Posterior vena cava (tissue), 2 donors: ENCODE data around the gene ITGB8. TPM values are rescaled to one million over a fixed set of nuclear protein-coding genes. Genes with fewer than 3 reads are reported as not detected.

Source experiments
- DNase-seq: peaks from one replicate; pipeline ENCODE4 v3.0.0-alpha.2; 2020; ENCODE audit warnings: low spot score
- intact Hi-C, 2 donors: fragments of 100-400 bp; cut with DNase I; formaldehyde crosslinking; loops; one replicate each; pipeline versions ENCODE4 v1.14.1 to v1.14.2; 2022 to 2023
- total RNA-seq, 2 donors: library from RNA; stranded (reverse); fragmentation: NEBNext Ultra II Directional; extraction: Animal tissue kit (Norgen Biotek cat#: 25700); gene quantifications; one replicate each; pipeline ENCODE4 v1.2.1, GENCODE V29; 2021
- donor health status: DM: yes; HTN: yes; CAD: no.
- donor health status: DM: yes; HTN: yes; CAD: no.

ITGB8 gene
- total RNA-seq, 2 donors from 2014 or later, result 12.8 to 13.6 TPM

DNA sequence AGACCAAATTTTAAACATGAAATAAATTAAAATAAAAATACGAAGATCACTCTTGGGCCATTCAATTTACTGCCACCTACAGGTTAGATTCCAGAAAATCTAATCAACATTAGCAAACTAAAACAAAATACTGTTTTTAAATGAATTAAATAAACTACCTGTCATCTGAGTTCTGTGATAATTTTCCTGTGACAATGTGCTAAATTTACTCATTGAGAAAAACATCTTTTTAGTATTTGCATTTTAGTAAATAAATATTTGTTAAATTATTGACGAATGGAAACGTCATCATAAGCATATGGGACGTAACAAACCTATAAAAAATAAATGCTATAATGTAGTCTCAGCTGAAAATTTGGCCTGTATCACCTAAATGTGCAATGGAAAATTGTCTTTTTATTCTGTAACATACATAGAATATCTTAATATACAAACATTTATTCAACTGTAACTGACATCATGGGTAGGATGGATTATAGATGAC, 72.1 kb downstream of the ITGB8 start:
- intact Hi-C loops, result loop anchor here in 1 of 2 donors (10.0 kb wide), 1 partner anchor 48 kb away; no protein-coding TSS in a partner anchor

DNA sequence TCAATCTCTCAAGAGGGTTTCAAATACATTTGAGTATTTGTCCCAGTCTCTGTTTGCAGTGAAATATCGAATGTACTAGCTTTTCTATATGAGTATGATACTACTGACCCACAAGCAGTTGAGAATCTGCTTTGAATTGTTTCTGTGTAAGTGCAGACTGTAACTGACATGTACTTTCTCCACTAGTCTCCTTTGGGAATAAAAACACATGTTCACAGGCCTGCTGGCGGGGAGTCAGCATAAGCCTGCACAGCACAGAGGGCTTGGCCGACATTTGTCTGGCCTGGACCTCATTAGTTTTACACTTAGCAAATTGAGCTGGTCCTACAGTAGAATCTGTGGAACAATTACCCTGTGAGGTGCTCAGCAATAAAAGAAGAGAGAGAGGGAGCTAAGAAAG, 72.6 kb downstream of the ITGB8 start:
- intact Hi-C loops, result loop anchor here in 1 of 2 donors (10.0 kb wide), 1 partner anchor 49 kb away; no protein-coding TSS in a partner anchor

More for the DNA sequence above, 72.1 kb downstream of the ITGB8 start:
- no peak for DNase-seq

DNA sequence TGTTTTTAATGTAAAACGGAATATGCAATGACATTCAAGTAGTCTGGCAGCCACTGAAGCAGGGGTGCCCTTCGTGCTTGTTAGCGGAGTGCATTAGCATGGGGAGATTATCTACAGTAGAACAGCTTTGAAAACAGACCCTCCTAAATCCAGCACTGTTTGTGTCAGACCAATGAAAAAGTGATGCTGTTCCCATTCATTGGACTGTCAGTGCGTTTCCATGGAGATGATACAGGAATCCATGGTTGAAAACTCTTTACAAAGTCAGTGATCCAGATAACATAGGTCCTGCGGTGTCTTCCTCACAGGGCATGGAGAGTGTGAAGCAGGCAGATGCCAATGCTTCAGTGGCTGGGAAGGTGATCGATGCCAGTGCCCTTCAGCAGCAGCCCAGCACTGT, 73.6 kb downstream of the ITGB8 start:
- intact Hi-C loops, result loop anchor here in 1 of 2 donors (10.0 kb wide), 1 partner anchor 50 kb away; no protein-coding TSS in a partner anchor
- DNase-seq, result no peak

More for the DNA sequence above, 72.6 kb downstream of the ITGB8 start:
- DNase-seq, result peak; percentile 84

DNA sequence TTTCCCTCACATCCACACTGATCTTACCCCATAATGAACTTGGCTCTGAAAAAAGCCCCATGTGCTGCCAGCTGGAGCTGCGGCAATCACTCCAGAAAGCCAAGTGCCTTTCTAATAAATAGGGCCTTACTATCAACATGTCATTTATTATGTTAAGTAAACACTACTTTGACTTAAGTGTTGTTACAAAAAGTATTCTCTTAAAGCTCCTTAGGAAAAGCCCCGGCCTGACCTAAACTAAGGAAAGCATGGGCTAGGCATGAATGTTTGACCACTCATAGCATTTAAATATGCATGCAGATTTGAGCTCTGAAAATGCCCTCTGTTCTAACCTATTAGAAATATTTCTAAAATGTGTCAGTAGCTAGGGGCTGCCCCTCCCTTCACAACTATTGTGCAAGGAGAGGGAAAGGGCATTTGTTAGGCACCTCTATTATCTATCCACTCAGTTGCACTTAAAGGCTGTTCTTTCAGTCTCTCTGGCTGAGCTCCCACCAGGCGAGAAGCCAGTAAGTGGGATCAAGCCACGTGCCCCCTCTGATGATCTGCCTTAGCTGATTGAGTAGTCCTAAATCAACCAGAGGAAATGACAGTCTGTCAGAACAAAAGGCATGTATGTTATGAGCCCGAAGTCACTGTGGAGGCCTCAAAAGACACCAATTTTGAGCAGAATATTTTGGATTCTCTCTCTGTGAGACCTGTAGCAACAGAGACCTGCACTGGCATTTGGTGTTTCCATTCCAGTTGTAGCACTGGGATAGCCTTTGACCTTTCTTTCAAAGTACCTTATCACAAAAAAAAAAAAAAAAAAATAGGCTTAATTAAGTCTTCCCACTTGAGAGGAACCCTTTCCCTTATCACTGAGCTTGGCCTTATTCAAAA, 77.1 kb downstream of the ITGB8 start:
- DNase-seq, result no peak
- intact Hi-C loops, result loop anchor here in 1 of 2 donors (10.0 kb wide), 1 partner anchor 53 kb away; no protein-coding TSS in a partner anchor

DNA sequence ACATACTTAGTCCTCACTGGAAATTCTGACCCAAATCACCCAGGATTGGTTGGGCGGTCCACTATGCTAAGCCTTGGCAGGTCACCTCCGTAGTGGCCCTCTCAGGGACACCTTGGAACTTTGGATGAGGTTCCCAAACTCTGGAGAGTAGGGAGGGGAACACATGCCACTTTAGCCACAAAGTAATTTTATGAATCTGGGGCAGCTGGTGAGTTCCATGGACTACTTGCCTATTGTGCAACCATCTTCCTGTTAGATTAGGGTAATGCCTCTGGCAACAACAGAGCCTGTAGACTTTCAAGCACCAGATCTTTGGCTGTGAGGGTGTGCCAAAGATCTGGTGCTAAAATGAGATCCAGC, 77.7 kb downstream of the ITGB8 start:
- no peak for DNase-seq
- intact Hi-C loops, result loop anchor here in 1 of 2 donors (10.0 kb wide), 1 partner anchor 54 kb away; no protein-coding TSS in a partner anchor

DNA sequence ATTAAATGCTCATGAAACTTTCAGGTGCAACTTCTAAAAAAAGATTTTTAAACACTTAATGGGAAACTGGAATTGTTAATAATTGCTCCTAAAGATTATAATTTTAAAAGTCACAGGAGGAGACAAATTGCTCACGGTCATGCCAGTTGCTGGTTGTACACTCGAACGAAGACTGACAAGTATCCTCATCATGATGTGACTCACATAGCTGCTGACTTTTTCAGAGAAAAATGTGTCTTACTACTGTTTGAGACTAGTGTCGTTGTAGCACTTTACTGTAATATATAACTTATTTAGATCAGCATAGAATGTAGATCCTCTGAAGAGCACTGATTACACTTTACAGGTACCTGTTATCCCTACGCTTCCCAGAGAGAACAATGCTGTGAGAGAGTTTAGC, 79.3 kb downstream of the ITGB8 start:
- intact Hi-C loops, result loop anchor here in 1 of 2 donors (10.0 kb wide), 1 partner anchor 55 kb away; no protein-coding TSS in a partner anchor
- DNase-seq, result no peak

DNA sequence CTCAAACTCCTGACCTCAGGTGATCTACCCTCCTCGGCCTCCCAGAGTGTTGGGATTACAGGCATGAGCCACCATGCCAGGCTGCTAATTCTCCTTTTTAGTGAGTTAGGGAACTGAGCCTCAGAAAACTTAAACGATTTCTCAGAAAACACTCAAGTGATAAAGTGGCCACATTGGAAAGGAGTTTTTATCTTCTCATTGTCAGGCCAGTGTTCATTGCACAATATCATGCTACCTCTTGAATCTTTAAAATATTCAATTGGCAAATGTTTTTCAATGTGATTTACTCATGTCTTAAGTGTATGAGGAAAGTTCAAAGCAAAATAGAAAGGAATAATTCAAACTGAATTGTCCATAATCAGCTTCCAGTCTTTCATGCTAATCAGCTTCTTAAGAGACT, 80.7 kb downstream of the ITGB8 start:
- no peak for DNase-seq

DNA sequence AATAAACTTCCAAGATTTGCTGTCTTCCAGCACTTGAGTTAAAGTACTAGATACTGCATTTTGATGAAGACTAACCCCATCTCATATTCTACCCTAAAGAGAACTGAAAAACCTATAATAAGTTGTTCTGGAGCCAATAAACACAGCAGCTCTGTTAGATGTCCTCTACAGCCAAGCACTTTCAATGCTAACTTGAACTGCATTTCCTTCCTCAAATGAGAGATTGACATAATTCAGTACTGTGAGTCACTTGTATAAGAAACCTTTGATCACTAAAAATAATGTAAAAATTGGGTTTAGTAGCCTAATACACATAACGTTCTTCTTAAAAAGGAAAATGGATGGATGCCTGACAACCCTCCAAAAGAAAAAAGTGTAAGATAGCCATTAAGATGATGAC, 81.3 kb downstream of the ITGB8 start:
- DNase-seq, result no peak
- intact Hi-C loops, result no loop called here

More for the DNA sequence above, 80.7 kb downstream of the ITGB8 start:
- intact Hi-C loops, result no loop called here

DNA sequence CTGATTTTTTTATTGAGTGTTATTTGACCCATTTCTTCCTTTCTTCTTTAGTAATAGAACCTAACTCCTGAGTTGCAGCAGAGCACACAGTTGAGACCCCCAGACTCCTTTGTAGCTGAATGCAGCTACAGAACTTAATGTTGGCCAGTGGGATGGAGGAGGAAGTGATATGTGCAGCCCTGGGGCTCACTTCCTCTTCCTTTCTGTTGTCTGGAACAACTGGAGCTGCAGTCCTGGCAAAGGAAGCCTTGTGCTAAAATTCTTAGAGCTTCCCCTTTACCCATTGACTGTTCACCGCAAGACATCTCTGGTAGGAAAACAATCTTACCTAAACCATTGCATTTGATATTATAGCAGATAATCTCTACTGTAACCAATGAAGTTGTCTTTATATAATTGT, 86.6 kb downstream of the ITGB8 start:
- intact Hi-C loops, result no loop called here
- no peak for DNase-seq

DNA sequence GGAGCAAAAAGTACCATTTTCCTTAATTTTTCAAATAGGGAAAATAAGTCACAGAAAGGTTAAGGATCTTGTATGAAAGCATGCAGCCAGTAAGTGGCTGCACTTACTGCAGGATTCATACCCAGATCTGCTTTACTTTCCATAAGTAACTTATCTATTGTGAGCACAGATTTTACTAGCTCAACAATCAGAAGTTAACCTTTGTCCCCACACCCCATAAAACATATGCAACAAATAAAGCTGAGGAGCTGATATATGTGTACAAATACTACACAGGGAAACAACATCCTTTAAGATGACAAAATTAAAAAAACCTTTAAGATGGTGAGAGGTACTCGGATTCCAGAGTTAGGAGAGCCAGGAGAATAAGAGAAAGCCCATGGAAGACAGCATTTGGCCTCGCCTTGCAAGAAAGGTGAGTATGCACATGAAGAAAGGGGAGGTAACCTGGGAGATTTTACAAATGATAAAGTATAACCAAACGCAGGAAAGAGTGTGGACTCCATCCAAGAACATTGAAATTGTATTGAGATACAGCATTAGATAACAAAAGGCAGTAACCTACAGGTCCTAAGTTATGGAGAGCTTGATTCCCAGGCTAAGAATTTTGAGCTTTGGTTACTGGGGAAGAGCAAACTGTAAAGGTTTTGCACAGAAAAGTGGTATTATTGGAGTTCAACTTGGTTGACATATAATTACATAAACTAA, 87.1 kb downstream of the ITGB8 start:
- DNase-seq, result no peak
- intact Hi-C loops, result no loop called here

DNA sequence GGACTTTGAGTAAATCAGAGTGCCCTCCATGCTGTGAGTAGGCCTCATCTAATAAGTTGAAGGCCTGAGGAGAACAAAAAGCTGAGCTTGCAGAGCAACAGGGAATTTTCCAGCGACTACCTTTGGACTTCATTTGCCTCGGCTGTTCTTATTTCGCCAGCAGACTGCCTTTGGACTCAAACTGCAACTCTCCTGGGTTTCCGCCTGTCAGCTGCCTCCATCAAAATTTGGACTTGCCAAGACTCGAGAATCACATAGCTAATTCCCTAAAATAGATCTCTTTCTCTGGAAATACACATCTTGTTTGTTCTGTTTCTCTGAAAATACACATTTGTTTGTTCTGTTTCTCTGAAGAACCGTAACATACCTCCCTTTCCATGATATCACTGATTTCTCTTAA, 93.8 kb downstream of the ITGB8 start:
- intact Hi-C loops, result no loop called here
- DNase-seq, result no peak

DNA sequence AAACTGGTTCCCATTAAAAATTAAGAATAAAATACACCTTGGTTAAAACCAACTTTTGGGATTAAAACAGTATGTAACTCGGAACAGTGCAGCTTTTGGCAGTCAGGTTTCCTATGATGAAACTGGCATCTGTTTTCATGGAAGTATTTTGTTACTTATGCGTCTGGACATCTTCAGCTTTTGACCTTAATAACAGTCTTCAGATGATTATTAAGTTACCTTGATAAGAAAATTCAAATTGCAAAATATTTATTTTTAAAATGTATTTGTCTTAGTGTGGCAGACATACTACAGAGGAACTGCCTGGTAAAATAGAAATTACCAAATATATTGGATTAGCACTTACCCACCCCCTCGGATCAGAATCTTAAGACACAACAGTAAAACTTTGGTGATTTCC, 100.0 kb downstream of the ITGB8 start:
- intact Hi-C loops, result no loop called here

DNA sequence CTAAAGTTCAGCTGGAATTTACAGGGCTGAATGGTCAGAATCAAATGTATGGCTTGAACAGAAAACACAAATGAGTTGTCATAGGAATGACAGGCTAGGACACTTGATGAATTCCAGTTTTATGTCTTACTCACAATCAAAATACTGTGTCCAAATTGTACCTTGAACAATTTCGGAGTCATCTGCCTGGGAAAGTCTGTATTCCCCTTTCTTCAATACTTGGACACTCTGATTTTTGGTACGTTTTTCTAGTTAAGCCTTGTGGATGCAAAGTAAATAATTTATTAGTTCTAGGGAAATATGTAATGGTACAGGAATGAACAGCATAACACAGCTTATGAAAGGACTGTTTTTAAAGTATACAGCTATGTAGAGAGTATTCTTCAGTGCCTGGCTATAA, 100.4 kb downstream of the ITGB8 start:
- intact Hi-C loops, result no loop called here
- no peak for DNase-seq

More for the DNA sequence above, 100.0 kb downstream of the ITGB8 start:
- DNase-seq, result no peak

DNA sequence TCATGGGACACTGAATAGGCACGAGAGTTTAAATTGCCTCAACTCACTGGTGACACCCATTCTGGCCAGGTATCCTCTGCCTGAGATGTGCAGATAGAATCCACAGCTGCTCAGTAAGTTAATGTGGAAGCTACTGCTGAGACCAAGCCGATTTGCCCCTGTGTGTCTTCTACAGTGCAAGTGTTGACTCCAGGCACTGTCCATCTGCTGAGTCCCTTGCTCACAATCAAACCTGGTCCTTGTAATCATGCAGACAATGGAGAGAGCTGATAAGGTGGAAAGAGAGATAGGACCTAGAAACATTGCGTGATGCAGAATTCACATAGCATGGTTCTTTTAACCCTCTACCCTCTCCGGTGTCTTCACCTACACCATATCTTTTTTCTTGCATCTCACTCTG, 101.4 kb downstream of the ITGB8 start:
- intact Hi-C loops, result no loop called here
- DNase-seq, result no peak

DNA sequence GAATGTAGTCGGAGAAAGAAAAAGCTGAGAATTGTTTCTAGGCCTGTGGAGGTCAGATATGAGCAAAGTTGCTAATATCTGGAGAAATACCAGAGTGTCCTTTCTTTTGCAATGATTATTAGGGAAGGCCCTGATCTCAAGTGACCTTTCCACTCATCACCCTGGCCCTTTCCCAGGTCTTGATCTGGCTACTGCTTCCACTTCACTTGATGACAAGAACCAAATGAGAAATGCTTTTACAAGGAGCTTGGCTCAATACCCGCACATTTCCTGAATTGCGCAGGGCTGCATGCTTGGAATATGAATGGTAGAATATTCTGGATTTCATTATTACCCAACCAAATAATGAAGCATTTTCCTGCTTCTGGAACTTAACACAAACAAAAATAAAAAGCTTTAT, 104.6 kb downstream of the ITGB8 start:
- intact Hi-C loops, result loop anchor here in 1 of 2 donors (5.0 kb wide), 1 partner anchor 437 kb away; no protein-coding TSS in a partner anchor
- DNase-seq, result peak; percentile 85

DNA sequence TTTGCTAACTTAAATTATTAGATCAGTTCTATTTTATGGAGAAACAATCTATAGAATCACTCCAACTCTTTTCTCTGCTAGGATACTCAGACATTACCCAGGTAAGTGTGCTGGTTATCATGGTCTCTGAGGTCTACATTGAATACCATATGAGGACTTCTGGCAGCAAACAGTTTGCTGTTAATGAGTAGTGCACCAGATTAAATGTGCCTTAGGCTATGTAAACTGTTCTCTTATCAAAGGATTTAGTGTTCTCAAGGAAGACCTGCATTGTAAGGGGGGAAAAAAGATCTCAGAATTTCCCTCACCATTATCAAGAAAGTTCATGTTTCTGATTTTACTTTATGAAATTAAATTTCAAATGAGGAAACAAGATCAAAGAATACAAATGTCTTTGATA, 107.5 kb downstream of the ITGB8 start:
- no peak for DNase-seq
- intact Hi-C loops, result loop anchor here in 1 of 2 donors (5.0 kb wide), 1 partner anchor 434 kb away; no protein-coding TSS in a partner anchor

DNA sequence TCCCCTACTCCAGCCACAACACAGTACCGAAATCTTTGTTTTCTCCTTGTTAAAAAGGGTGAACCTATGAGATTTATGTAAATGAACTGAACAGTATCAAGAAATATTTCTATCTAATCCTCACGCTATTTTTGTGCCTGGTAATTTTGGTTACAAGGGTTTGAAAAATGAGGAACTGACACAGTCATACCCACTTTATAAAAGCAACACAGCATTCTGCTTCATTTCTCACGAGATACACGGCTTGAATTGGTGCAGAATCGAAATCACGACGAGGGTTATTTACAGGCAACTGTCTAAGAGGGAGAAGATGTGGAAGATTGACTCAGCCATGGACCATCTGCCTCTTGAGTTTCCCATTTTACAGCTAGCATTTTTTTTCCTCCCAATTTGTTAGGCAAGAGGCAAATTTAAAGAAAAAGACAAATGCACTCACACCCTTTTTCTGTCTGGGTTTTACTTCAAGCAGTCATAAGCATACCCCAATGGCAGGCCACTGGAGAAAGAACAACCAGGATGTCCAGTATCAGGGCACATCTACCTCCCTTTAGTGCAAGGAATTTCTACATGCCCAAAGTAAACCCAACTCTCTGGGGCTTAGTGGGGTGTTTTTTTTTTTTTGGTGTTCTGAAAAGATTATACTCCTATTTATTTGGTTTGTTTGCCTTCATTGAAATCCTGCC, 108.1 kb downstream of the ITGB8 start:
- intact Hi-C loops, result loop anchor here in 1 of 2 donors (5.0 kb wide), 1 partner anchor 433 kb away; no protein-coding TSS in a partner anchor
- DNase-seq, result no peak

DNA sequence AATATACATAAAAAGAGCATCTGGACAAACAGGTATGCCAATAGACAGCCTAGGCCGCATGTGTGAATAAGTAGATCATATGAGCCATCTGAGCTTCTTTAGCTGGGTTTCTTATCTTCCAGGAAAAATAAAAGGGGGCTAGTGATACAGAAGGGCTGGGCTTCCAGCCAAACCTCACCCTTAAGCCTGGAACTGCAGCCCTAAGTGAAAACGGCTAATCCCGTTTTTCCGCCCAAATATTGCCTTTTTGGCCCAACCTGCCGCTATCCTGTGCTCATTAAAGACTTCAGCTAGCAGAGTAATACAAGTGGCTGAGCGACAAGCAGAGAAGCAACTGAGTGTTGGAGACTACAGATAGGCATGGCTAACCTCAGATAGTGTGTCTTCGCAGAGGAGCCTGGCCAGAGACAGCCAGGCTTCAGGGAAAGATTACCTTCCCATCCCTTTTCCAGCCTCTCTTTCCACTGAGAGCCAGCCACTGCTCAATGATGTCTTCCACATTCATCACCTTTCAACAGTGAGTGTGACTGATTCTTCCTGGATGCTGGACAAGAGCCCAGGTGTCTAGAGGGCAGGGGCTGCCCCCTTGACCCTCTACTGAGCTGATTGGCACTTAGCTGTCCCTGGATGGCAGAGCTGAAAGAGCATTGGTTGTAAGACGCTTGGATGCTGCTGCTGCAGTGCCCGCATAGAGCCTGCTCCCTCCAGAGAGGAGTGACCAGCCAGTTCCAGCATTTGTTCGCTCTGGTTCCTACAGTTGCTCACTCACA, 108.9 kb downstream of the ITGB8 start:
- no peak for DNase-seq
- intact Hi-C loops, result loop anchor here in 1 of 2 donors (5.0 kb wide), 1 partner anchor 433 kb away; no protein-coding TSS in a partner anchor
